ENCODE data around the gene GBX1. TPM values are rescaled to one million over a fixed set of nuclear protein-coding genes. Genes with fewer than 3 reads are reported as not detected.
A peak's percentile ranks its signal among the peaks of the same experiment; 100 is the strongest.

The GBX1 gene
- total RNA-seq, 1 donor from 2014 or later: not detected

GRCh38 chr7:151128144-151128543 is 39.4 kb downstream of the GBX1 start:
- no peak for DNase-seq (ENCODE audit: low read depth)

DNA sequence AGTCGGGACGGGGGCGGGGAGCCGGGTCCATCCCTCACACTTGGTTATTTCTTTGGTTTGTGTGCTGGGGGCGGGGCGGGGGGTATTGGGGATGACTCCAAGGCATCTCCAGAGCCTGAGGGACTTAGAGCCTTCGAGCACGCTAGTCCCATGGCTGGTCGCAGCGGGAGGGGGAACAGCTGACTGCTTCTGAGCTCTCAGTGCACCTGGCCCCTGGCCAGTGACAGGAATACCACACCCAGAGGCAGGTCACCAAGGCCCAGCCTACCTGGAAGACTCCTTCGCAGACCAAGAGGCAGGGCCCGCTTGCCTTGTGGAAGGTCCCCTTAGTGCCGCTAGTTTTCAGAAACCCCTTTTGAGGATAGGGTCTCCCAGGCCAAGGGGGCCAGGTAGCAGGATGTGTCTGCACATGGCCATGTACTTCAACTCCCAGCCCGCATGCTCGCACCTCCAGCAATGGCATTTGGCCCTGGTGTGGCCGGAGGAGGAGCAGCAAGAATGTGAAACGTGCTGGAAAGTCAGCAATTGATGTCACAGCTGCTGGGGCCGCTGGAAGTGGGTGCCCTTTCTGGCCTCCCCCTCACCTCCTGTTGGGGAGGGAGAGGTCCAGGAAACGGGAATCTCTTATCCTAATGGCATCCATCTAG is 40.9 kb downstream of the GBX1 start:
- no peak for DNase-seq (ENCODE audit: low read depth)

GRCh38 chr7:151125846-151126481 is 41.5 kb downstream of the GBX1 start:
- DNase-seq (ENCODE audit: low read depth): no peak

GRCh38 chr7:151125470-151125845 is 42.0 kb downstream of the GBX1 start:
- no peak for DNase-seq (ENCODE audit: low read depth)

- no peak for DNase-seq (ENCODE audit: low read depth)
These were observed 42.5 kb downstream of the GBX1 start for GRCh38 chr7:151124899-151125399.

- no peak for DNase-seq (ENCODE audit: low read depth)
These were observed 43.0 kb downstream of the GBX1 start for GRCh38 chr7:151124481-151124880.

- peak; percentile 57 for DNase-seq (ENCODE audit: low read depth)
These were observed 43.6 kb downstream of the GBX1 start for GRCh38 chr7:151123822-151124464.

DNA sequence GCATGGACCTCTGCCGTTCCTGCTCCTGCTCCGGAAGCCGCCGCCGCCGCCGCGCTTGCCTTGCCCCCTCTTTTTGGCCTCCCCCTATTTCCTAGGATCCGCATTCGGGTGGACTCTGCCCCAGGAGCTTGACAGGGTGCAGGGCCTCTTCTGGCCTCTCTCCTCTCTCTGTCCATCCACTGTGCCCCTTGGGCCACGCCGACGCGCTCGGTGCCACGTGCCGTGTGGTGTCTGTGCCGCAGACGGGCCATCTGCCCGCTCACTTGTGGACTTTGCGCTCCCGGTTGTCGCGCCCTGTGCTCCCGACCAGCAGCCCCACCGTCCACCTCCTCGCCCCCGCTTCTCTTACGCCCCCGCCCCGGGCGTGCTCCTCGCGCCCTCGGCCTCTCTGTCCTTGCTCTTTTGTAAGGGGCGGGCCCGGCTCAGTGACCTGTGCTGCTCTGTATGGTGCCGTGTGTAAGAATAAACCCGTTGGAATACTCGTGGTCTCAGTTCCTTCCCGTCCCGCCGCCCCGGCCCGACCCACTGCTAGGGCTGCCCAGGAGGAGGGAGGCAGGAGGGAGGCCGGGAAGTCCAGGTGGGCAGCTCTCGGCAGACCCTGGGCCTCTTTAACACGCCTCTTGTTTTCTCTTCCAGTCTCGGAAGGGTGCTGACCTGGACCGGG is 44.2 kb downstream of the GBX1 start:
- DNase-seq (ENCODE audit: low read depth): no peak

- DNase-seq (ENCODE audit: low read depth): no peak
These were observed 44.7 kb downstream of the GBX1 start for GRCh38 chr7:151122796-151123157.

GRCh38 chr7:151122276-151122675 is 45.2 kb downstream of the GBX1 start:
- DNase-seq (ENCODE audit: low read depth): no peak

- no peak for DNase-seq (ENCODE audit: low read depth)
These were observed 45.9 kb downstream of the GBX1 start for GRCh38 chr7:151121380-151122170.

GRCh38 chr7:151120896-151121295 is 46.6 kb downstream of the GBX1 start:
- DNase-seq (ENCODE audit: low read depth): no peak

DNA sequence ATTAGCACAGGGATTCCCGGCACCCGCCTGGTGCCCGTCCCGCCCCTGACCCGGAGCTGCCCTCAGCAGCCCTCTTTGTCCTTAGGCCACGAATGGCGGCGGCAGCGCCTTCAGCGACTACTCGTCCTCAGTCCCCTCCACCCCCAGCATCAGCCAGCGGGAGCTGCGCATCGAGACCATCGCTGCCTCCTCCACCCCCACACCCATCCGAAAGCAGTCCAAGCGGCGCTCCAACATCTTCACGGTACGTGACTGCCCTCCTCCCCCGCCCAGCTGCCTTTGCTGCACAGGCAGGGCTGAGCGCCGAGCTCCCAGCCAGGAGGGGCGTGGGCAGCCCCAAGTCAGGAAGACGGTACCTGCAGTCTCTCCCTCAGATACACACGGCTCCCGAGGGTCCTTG is 47.6 kb downstream of the GBX1 start:
- DNase-seq (ENCODE audit: low read depth): no peak

DNA sequence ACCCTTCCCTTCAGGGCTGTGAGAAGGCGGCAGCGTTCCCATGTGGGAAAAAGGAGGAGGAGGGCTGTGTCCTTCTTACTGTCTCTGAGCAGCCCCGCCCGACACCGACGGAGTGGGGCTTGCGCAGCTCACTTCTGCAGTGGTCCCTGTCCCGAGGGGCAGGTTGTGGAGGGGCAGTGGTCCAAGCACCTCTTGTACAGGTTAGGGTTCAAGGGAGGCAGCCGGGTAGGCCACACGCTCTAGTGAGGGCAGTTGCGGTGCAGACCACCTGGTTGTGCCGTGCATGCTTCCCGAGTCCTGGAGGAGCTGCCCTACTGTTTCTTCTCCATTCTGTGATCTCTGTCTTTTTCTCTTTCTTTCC is 48.5 kb downstream of the GBX1 start:
- no peak for DNase-seq (ENCODE audit: low read depth)

DNA sequence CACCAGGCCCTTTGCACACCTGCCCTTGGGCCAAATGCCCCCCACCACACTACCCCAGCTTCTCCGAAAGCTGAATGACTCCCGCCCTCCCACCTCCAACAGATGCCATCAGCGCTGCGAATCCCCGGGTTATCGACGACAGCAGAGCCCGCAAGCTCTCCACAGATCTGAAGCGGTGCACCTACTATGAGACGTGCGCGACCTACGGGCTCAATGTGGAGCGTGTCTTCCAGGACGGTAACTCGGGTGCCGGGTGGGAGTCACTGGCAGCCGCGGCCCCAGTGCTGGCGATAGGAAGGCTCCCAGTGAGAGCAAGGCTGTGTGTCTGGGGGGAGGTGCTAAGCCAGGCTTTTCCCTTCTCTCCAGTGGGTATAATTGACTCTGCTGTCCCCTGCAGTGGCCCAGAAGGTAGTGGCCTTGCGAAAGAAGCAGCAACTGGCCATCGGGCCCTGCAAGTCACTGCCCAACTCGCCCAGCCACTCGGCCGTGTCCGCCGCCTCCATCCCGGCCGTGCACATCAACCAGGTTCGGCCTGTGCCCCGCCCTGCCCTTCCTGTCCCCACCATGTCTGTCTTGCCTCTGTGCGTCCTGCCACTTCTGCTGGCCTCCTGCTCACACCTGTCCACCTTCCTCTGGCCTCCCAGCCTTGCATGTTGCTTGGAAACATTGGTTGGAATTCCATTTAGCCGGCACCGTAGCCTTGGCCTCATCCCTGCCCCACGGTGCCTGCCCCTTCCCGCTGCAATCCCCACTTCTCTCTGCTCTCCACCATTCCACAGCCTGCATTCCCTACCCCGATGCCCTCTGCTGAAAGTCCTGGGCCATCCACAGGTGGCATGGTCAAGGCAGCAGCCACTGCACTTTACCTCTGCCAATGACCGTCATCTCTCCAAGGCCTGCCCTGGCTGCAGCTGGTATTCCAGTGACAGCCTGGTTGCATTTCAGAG is 49.1 kb downstream of the GBX1 start:
- no peak for DNase-seq (ENCODE audit: low read depth)

- no peak for DNase-seq (ENCODE audit: low read depth)
These were observed 49.9 kb downstream of the GBX1 start for GRCh38 chr7:151117565-151117964.

DNA sequence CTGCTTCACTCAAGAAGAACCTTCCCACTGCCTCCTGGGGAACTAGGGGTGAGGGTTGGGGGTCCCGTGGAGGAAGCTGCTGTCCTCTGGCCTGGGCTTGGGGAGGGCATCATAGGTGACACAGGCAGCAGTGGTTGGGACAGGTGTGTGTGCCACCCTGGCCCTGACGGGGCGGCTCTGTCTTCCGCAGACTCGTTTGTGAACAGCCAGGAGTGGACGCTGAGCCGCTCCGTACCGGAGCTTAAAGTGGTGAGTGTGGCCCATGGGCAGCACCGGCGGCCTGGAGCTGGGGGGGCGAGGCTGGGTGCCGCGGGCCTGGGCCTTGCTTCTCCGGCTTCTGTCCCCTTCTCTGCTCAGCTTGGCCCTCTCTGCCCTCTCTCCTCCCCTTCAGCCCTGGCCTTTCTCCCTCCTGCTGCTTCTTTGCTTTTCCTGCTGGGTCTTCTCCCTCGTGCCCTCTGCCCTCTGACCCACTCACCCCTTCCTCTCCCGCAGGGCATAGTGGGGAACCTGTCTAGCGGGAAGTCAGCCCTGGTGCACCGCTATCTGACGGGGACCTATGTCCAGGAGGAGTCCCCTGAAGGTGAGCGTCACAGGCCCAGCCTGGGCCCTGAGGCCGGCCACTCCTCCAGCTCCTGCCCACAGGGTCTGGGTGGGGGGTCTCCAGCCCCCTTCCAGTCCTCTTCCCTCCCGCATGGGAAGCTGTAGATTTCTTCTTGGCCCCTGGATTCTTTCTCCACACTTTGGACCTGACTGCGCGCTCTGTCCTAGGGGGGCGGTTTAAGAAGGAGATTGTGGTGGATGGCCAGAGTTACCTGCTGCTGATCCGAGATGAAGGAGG is 50.7 kb downstream of the GBX1 start:
- no peak for DNase-seq (ENCODE audit: low read depth)

DNA sequence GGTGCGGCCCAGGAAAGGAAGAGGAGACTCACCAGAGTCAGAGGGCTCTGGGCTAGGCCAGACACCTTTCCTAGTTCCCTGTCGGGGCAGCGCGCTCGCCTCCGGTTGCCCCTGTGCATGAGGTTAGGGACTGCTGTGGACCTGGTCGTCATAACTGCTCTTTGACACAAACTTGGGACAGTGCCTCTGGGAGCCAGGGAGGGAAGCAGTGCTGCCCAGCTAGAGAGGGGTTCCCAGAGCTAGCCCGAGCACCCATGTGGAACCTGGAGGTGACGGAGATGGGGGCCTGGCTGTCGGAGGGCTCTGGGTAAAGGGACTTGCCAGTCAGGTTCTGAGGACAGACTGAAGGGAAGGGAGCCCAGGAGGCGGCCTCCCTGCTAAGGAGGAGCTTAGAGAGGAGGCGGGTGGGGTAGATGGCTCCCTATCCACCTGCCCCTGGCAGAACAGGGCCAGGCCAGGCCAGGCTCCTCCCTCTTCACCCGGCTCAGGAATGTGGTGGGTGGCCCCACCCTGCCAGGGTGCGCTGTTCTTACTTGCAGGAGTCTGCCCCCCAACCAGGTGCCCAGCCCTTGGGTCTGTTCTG is 51.6 kb downstream of the GBX1 start:
- peak; percentile 49 for DNase-seq (ENCODE audit: low read depth)

DNA sequence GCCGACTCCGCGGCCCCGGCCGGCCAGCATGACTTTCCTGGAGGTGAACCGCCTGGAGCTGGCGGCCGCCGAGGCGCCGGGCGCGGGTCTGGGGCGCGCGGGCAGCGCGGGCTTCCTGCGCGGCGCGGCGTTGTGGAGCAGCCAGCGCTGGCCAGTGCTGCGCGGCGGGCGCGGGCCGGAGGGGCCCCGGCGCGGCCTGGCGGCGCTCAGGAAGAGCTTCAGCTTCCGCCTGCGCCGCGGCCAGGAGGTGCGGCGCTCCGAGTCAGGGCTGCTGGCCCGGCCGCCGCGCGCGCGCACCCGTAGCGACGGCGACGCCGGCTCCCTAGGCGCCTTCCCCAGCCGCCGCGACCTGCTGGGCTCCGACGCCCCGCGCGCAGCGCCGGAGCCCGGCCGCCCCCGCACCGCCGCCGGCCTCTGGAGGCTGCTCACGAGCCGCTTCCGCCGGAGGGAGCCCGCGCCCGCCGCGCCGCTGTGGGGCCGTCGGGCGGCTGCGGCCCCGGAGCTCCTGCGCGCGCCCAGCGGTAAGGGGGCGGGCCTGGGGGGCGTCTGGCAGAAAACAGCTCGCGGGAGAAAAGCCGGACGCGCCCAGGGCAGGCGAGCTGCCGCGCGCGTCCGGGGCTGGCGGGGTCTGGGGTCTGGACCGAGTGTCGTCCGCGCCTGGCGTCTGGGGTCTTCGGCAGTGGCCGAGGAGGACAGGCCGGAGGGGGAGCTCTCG is 52.2 kb downstream of the GBX1 start:
- DNase-seq (ENCODE audit: low read depth): no peak
